CD1c-positive myeloid dendritic cell (primary cell): Measurements from ENCODE around the gene FAM229A.
"Not testable (repeated sequence)": the region's sequence is repeated elsewhere in the genome, so short reads cannot be mapped to it uniquely, and the experiment has no call there.

Source experiments
- DNase-seq: peaks from one replicate; pipeline ENCODE4 v3.0.0-alpha.2; 2016; ENCODE audit errors: extremely low spot score

The FAM229A gene

DNA sequence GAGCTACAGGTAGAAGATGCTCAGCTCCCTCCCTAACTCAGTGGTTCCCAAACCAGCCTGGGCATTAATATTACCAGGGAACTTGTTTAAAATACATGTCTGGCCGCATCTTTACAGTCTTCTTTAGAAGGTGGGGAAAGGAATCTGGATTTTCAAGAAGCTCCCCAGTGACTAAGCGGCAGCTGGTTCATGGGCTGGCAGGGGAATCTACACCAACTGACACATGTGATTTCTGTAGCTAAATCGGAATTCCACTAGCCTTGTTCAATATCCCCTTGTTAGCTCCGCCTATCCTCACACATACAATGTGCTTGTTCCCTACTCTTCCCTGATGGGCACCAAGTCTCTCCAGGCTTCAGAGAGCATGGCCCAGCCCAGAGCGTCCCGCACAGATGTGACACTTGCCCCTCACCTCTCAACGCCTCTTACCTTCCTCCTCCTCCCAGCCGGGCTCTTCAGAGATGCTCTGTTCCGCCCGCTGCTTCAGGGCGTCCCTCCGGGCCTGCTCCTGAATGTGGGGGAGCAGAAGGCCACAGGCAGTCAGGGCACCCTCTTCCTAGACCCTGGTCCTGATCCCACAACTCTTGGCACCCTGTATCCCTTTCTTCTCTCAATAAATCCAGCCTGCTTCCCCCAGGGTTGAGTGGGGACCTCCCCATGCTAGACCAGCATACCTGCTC lies 15.4 kb upstream of the FAM229A start:
- no peak for DNase-seq

GRCh38 chr1:32376199-32376598 lies 13.9 kb upstream of the FAM229A start:
- no peak for DNase-seq

DNA sequence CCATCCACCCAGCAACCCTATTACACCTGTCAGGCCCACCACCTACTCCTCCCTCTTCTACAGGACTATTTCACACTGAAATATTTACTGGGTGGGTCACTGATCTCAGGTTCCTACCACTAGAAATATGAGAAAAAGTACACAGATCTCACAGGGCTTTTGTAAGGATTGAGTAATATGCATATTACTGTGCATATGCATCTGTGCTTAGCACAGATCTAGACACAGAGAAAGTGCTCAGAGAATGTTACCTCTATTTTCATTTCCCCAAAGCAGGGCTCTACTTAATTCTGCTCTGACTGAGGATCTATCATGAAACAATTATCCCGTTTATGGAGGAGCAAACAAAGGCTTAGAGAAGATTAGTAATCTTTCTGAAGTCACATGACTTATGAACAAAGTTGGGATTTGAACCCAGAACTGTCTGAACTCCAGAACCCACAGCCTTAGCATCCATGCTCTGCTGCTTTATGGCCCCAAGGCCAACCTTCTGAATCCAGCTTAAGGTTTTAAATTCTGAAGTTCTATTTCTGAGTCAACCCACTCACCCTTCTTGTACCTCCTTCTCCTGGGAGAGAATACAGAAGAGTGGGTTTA lies 11.8 kb upstream of the FAM229A start:
- DNase-seq: no peak

- DNase-seq: peak; percentile 43
Measured at GRCh38 chr1:32372149-32372756, 10.0 kb upstream of the FAM229A start.

DNA sequence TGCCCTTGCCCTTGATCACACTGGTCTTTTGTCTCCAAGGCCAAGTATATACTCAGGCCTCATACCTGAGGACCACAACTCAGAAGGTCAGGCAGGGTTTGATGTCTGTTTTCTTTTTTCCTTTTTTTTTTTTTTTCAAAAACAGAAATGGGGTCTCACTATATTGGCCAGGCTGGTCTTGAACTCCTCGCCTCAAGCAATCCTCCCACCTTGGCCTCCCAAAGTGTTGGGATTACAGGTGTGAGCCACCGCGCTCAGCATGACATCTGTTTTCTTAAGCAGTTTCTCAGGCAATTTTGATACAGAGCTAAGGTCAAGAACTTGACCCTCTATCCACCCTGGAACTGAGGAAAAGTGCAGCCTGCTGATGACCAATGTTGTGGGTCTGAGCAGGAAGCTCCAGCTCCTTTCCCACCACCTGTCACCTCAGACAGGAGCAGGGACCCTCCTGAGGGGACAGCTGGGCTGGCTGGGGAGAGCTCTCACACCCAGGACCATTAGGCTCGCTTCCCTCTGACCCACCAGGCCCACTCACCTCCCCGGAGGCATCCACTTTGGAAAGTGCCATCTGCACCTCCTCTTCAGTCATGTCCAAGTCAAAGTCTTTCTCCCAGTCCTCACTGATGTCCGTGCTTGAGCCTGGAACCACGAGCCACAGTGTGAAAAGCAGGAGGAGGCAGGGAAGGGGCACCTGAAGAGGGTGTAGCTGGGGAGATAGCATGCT lies 5.8 kb upstream of the FAM229A start:
- DNase-seq: no peak

- no peak for DNase-seq
Measured at GRCh38 chr1:32365445-32365844, 3.2 kb upstream of the FAM229A start.

DNA sequence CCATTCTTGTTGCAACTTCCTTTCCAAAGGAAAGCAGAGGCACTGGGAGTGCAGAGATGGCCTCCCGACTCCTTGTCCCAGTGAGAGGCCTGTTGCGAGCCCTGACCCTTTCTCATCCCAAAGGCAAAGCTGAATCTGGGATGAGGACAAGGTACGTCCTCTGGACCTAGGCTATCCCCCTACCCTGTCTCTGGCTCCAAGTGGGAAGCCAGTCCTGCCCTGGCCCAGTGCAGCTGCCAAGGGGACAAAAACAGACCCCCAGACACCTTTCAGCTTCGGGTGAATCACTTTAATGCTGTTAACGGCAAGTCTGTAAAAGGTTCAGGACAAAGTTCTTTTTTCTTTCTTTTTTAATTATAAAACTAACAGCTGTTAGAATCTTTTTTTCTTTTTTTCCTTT lies 2.6 kb upstream of the FAM229A start:
- DNase-seq: no peak

DNA sequence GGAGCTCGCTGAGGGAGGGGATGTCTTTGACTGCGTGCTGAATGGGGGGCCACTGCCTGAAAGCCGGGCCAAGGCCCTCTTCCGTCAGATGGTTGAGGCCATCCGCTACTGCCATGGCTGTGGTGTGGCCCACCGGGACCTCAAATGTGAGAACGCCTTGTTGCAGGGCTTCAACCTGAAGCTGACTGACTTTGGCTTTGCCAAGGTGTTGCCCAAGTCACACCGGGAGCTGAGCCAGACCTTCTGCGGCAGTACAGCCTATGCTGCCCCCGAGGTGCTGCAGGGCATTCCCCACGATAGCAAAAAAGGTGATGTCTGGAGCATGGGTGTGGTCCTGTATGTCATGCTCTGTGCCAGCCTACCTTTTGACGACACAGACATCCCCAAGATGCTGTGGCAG lies 1.4 kb upstream of the FAM229A start:
- DNase-seq: no peak

GRCh38 chr1:32361674-32362473 lies 411 bp downstream of the FAM229A start:
- DNase-seq: peak; percentile 20

GRCh38 chr1:32361308-32361673 lies 994 bp downstream of the FAM229A start:
- no peak for DNase-seq

DNA sequence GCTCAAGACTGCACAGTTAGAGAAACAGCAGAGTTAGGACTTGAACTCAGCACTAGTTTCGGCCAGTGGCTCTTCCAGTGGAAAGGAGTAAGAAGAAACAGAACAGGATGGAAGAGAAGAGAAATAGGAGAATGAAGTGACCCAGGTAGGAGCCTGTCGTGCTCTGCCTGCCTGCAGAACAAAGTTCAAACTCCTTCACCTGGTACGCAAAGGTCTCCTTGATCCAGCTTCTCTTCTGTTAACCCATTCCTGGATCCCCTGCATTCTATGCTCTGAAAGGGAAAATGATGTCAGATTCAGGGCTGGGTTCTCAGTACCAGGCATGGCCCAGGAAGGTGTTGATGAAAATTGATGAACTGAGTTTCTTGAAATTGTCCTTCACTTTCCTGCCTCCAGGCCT lies 3.9 kb downstream of the FAM229A start:
- no peak for DNase-seq

GRCh38 chr1:32357614-32358013 lies 4.7 kb downstream of the FAM229A start:
- no peak for DNase-seq

DNA sequence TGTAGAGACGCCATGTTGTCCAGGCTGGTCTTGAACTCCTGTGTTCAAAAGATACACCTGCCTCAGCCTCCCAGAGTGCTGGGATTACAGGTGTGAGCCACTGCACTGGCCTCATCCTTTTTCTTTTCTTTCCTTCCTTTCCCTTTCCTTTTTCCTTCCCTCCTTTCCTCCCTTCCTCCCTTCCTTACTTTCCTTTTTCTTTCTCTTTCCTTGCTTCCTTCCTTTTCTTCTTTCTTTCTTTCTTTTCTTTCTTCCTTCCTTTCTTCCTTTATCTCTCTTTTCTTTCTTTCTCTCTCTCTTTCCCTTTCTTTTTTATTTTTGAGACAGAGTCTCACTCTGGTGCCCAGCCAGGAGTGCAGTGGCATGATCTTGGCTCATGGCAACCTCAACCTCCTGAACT lies 5.8 kb downstream of the FAM229A start:
- no peak for DNase-seq

- DNase-seq: not testable (repeated sequence)
Measured at GRCh38 chr1:32355778-32356177, 6.5 kb downstream of the FAM229A start.

- peak; percentile 39 for DNase-seq
Measured at GRCh38 chr1:32353886-32354570, 8.3 kb downstream of the FAM229A start.

DNA sequence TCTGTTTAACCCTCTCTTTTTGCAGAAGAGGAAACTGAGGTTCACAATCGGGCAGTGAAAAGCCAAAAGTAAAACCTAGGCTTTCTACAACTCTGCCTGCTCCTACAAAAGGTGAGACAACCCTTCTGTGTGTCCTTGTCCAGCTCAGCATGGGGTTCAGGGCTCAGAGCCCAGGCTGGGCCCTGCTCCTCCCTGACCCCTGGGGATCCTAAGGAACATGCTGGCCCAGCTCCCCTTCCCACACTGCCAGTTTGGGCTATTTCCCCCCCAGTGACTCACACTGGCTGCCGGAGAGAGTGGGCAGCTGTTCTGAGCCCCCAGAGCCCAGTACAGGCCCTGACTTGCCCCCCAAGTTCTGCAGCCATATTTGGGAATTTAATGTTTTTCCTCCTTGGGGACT lies 8.9 kb downstream of the FAM229A start:
- no peak for DNase-seq

GRCh38 chr1:32352831-32353383 lies 9.4 kb downstream of the FAM229A start:
- DNase-seq: no peak

DNA sequence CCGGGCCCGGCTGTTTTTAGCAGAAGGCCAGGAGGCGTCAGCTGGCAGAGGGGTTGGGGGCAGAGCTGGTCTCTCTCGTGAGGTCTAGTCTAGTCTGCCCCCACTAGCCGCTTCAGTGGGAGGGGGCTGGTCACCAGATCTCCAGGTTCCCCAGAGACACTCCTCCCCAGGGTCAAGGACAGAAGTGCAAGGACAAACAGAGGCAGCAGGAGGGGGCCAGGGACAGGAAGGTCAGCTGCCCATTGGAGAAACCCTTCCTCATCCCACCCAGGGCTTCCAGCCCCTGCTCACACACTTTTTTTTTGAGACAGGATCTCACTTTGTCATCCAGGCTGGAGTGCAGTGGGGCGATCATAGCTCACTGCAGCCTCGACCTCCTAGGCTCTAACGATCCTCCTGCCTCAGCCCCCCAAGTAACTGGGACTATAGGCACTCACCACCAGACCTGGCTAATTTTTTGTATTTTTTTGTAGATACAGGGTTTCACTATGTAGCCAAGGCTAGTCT lies 10.0 kb downstream of the FAM229A start:
- no peak for DNase-seq

GRCh38 chr1:32351399-32352238 lies 10.7 kb downstream of the FAM229A start:
- DNase-seq: peak; percentile 89
